ENCODE data around the gene PDE9A.
"Not testable (repeated sequence)": the region's sequence is repeated elsewhere in the genome, so short reads cannot be mapped to it uniquely, and the experiment has no call there.

PDE9A gene

GRCh38 chr21:42690586-42690985 is 37.2 kb downstream of the PDE9A start:
- no peak for DNase-seq

GRCh38 chr21:42691901-42692559 is 38.6 kb downstream of the PDE9A start:
- DNase-seq: no peak

GRCh38 chr21:42692688-42693087 is 39.3 kb downstream of the PDE9A start:
- no peak for DNase-seq

GRCh38 chr21:42694751-42695696 is 41.6 kb downstream of the PDE9A start:
- no peak for DNase-seq

GRCh38 chr21:42695697-42696380 is 42.4 kb downstream of the PDE9A start:
- DNase-seq: no peak

- DNase-seq: no peak
Measured at GRCh38 chr21:42696501-42697040, 43.1 kb downstream of the PDE9A start.

GRCh38 chr21:42698733-42699132 is 45.3 kb downstream of the PDE9A start:
- no peak for DNase-seq

- DNase-seq: no peak
Measured at GRCh38 chr21:42699196-42699595, 45.8 kb downstream of the PDE9A start.

GRCh38 chr21:42701706-42702456 is 48.5 kb downstream of the PDE9A start:
- DNase-seq: no peak

GRCh38 chr21:42702720-42703119 is 49.3 kb downstream of the PDE9A start:
- DNase-seq: no peak

GRCh38 chr21:42703136-42703908 is 49.9 kb downstream of the PDE9A start:
- no peak for DNase-seq

- no peak for DNase-seq
Measured at GRCh38 chr21:42703965-42704364, 50.5 kb downstream of the PDE9A start.

GRCh38 chr21:42704861-42705260 is 51.4 kb downstream of the PDE9A start:
- no peak for DNase-seq

- DNase-seq: no peak
Measured at GRCh38 chr21:42705346-42705745, 51.9 kb downstream of the PDE9A start.

- no peak for DNase-seq
Measured at GRCh38 chr21:42705746-42706374, 52.4 kb downstream of the PDE9A start.

GRCh38 chr21:42706765-42707164 is 53.3 kb downstream of the PDE9A start:
- DNase-seq: no peak

- DNase-seq: no peak
Measured at GRCh38 chr21:42707207-42707830, 53.9 kb downstream of the PDE9A start.

- DNase-seq: no peak
Measured at GRCh38 chr21:42708107-42708506, 54.7 kb downstream of the PDE9A start.

- DNase-seq: not testable (repeated sequence)
Measured at GRCh38 chr21:42708916-42709315, 55.5 kb downstream of the PDE9A start.

- no peak for DNase-seq
Measured at GRCh38 chr21:42711667-42712066, 58.2 kb downstream of the PDE9A start.

- not testable (repeated sequence) for DNase-seq
Measured at GRCh38 chr21:42715427-42715826, 62.0 kb downstream of the PDE9A start.

Measured in T1000 (cell line).